Heart left ventricle (tissue), 16 donors: ENCODE measurements around the gene ZBTB47. TPM values are rescaled to one million over a fixed set of nuclear protein-coding genes. Genes with fewer than 3 reads are reported as not detected.

ENCODE experiments used
- ATAC-seq, 4 donors: fragments of 200-7000 bp; cut with Tn5 transposase; one replicate each; pipeline ENCODE4 v1.9.1; 2020 to 2022; ENCODE audit warnings: moderate library complexity in 4 of 4, mild to moderate bottlenecking in 3 of 4, moderate number of reproducible peaks in 1 of 4
- DNase-seq, 5 donors: peaks; one replicate each; pipeline ENCODE4 v3.0.0-alpha.2; 2020
- H3K27ac ChIP-seq, 12 donors: fragments of 200-600 bp; sonication (generic) in 4 of 12; one replicate each; pipeline versions ENCODE4 v1.5.0 to v1.8.0; 2016 to 2022; ENCODE audit warnings: mild to moderate bottlenecking in 2 of 12
- H3K27me3 ChIP-seq, 9 donors: fragments of 200-600 bp; sonication (generic) in 2 of 9; one replicate each; pipeline versions ENCODE4 v1.5.1 to v1.8.0; 2016 to 2022; ENCODE audit warnings: mild to moderate bottlenecking in 3 of 9
- H3K36me3 ChIP-seq, 9 donors: fragments of 200-600 bp; sonication (generic) in 2 of 9; one replicate each; pipeline versions ENCODE4 v1.5.0 to v1.8.0; 2018 to 2022; ENCODE audit warnings: mild to moderate bottlenecking in 2 of 9
- H3K4me1 ChIP-seq, 12 donors: fragments of 200-600 bp; sonication (generic) in 4 of 12; one replicate each; pipeline versions ENCODE4 v1.5.0 to v1.8.0; 2016 to 2022; ENCODE audit warnings: mild to moderate bottlenecking in 3 of 12
- H3K4me3 ChIP-seq, 12 donors: fragments of 200-600 bp; sonication (generic) in 4 of 12; one replicate each; pipeline versions ENCODE4 v1.5.0 to v1.8.0; 2017 to 2022; ENCODE audit warnings: mild to moderate bottlenecking in 9 of 12, moderate library complexity in 4 of 12
- H3K9me3 ChIP-seq, 12 donors: fragments of 200-600 bp; sonication (generic) in 4 of 12; one replicate each; pipeline versions ENCODE4 v1.5.0 to v1.8.0; 2016 to 2022; ENCODE audit warnings: mild to moderate bottlenecking in 1 of 12
- CTCF ChIP-seq, 12 donors: fragments of 200-600 bp; sonication (generic) in 4 of 12; IDR thresholded peaks; one replicate each; pipeline versions ENCODE4 v1.5.0 to v1.8.0; 2018 to 2022; ENCODE audit warnings: antibody characterized with exemption in 12 of 12, mild to moderate bottlenecking in 5 of 12
- POLR2A ChIP-seq, 2 donors: fragments of 450-650 bp; IDR thresholded peaks; one replicate each; pipeline ENCODE4 v1.6.1; 2017; ENCODE audit warnings: antibody characterized with exemption in 2 of 2, mild to moderate bottlenecking in 2 of 2, moderate library complexity in 2 of 2
- WGBS, 4 donors: extraction: QIAGEN DNeasy Blood & Tissue Kit in 2 of 4; methylation state at CpG; one replicate each; pipeline versions ENCODE4 v1.1.5 to v1.1.7; 2013 to 2018; 5-methylcytosine and 5-hydroxymethylcytosine counted together
- intact Hi-C, 10 donors: fragments of 100-400 bp; cut with DNase I; formaldehyde crosslinking; loops; one replicate each; pipeline versions ENCODE4 v1.11.1 to v1.14.2; 2022
- polyA plus RNA-seq, 2 donors: library from polyadenylated mRNA; stranded (reverse); fragments of 200-250 nt; gene quantifications; one replicate each; pipeline ENCODE4 v1.2.3, GENCODE V29; 2013
- total RNA-seq, 9 donors: library from RNA; depleted of rRNA in 2 of 9; stranded (reverse); fragments of >200 nt in 2 of 9; fragmentation: NEBNext Ultra II Directional in 3 of 9; extraction: Animal tissue kit (Norgen Biotek cat#: 25700) in 3 of 9; gene quantifications; one replicate each; pipeline versions ENCODE4 v1.1.0 to v1.2.4, GENCODE V29; 2016 to 2023
- donor health status: ischemic (EF 13 %, LVEDD 7.1; RV severe dilation, severe dysfunction).
- donor health status: healthy with polysubstance abuse.
- donor health status: DM: no; HTN: yes; CAD: no.
- donor health status: DM: no; HTN: no; CAD: no.
- donor health status: ischemic (EF 25% LVEDD 6.9; RV normal size, moderate dysfunction).
- donor health status: ischemic (EF 25% LVEDD 5.7; RV mildly dilated, moderate dysfunction).
- donor health status: healthy.
- donor health status: DM: yes; HTN: yes; CAD: no.
- donor health status: ischemic (EF 35%, LVEDD 5.7; RV mildly dilated, moderate dysfunction).
- donor health status: nonischemic (EF 11% LVEDD 7.7; RV severe dilation, severe dysfunction).
- donor health status: DM: yes; HTN: yes; CAD: no.
- donor health status: PGD.
- donor health status: ischemic (EF 29% LVEDD 5.4; RV normal size, mild dysfunction).
- donor health status: nonischemic (EF 23%, LVEDD 6.1; RV moderate dilation, normal function).

The ZBTB47 gene
- total and polyA plus RNA-seq, 11 donors: 76.6 to 184 (median 125) TPM

- Histone ChIP-seq H3K36me3 (peaks cover 0 to 11% (median 0%) of the 10 kb centered on the region in 9 donors), H3K9me3 (no peaks in the 10 kb centered on the region), H3K27me3 (no peaks in the 10 kb centered on the region), H3K4me3 (no peak overlapping the region), H3K27ac (peak overlapping the region in 10 of 12 donors; percentile 12 to 86 (median 76)), H3K4me1 (peaks cover 0 to 53% (median 31%) of the 10 kb centered on the region in 12 donors)
- 69 to 85% (median 79%) methylated on average over 9 to 15 of the region's 15 CpGs for WGBS, 4 donors
- no peak for TF ChIP-seq POLR2A (IDR thresholded peaks at IDR 0.05)
- TF ChIP-seq CTCF (IDR thresholded peaks at IDR 0.05): no peak
- DNase-seq (peak in 1 of 5 donors; percentile 10), ATAC-seq (no peak)
- intact Hi-C loops: loop anchor here in 1 of 10 donors (5.0 kb wide), 1 partner anchor 77 kb away; no protein-coding TSS in a partner anchor
Measured at GRCh38 chr3:42665050-42665878, 11.8 kb downstream of the ZBTB47 start.

GRCh38 chr3:42666022-42666421 lies 12.5 kb downstream of the ZBTB47 start:
- DNase-seq (peak in 1 of 5 donors; percentile 8), ATAC-seq (peak in 3 of 4 donors; percentile 1 to 6 (median 2))
- 45 to 65% (median 56%) methylated on average over 8 of the region's 8 CpGs for WGBS, 4 donors
- Histone ChIP-seq H3K27ac (peak overlapping the region; percentile 12 to 86 (median 75)), H3K9me3 (no peaks in the 10 kb centered on the region), H3K4me3 (no peak overlapping the region), H3K36me3 (peaks cover 0 to 11% (median 0%) of the 10 kb centered on the region in 9 donors), H3K27me3 (no peaks in the 10 kb centered on the region), H3K4me1 (peaks cover 0 to 45% (median 26%) of the 10 kb centered on the region in 12 donors)
- TF ChIP-seq CTCF (IDR thresholded peaks at IDR 0.05) (no peak), POLR2A (IDR thresholded peaks at IDR 0.05) (no peak)
- intact Hi-C loops: loop anchor here in 1 of 10 donors (5.0 kb wide), 1 partner anchor 76 kb away; no protein-coding TSS in a partner anchor

- H3K9me3 ChIP-seq: no peaks in the 10 kb centered on the region
- peak; percentile 33 to 44 (median 38) for ATAC-seq
- WGBS, 4 donors: 42 to 62% (median 51%) methylated on average over 2 to 4 of the region's 4 CpGs
- intact Hi-C loops: loop anchor here in 1 of 10 donors (5.0 kb wide), 1 partner anchor 76 kb away; no protein-coding TSS in a partner anchor
- H3K36me3 ChIP-seq: peaks cover 0 to 11% (median 0%) of the 10 kb centered on the region in 9 donors
- H3K4me3 ChIP-seq: no peak overlapping the region
- peak overlapping the region; percentile 12 to 86 (median 75) for H3K27ac ChIP-seq
- no peaks in the 10 kb centered on the region for H3K27me3 ChIP-seq
- DNase-seq: peak in 3 of 5 donors; percentile 13 to 58 (median 18)
- H3K4me1 ChIP-seq: peaks cover 0 to 40% (median 26%) of the 10 kb centered on the region in 12 donors
- no peak for TF ChIP-seq POLR2A (IDR thresholded peaks at IDR 0.05)
- TF ChIP-seq CTCF (IDR thresholded peaks at IDR 0.05): no peak
Measured at GRCh38 chr3:42666577-42666998, 13.1 kb downstream of the ZBTB47 start.

- Histone ChIP-seq H3K27me3 (no peaks in the 10 kb centered on the region), H3K9me3 (no peaks in the 10 kb centered on the region), H3K4me3 (no peak overlapping the region), H3K4me1 (peaks cover 0 to 40% (median 26%) of the 10 kb centered on the region in 12 donors), H3K27ac (peak overlapping the region in 11 of 12 donors; percentile 12 to 86 (median 75)), H3K36me3 (peaks cover 0 to 5% (median 0%) of the 10 kb centered on the region in 9 donors)
- peak in 2 of 5 donors; percentile 13 to 47 for DNase-seq
- 55 to 72% (median 62%) methylated on average over 4 to 7 of the region's 7 CpGs for WGBS, 4 donors
- ATAC-seq: peak in 3 of 4 donors; percentile 5 to 19 (median 10)
- TF ChIP-seq POLR2A (IDR thresholded peaks at IDR 0.05): no peak
- no peak for TF ChIP-seq CTCF (IDR thresholded peaks at IDR 0.05)
- intact Hi-C loops: loop anchor here in 1 of 10 donors (5.0 kb wide), 1 partner anchor 75 kb away; no protein-coding TSS in a partner anchor
Measured at GRCh38 chr3:42667096-42667522, 13.6 kb downstream of the ZBTB47 start.
